HG02973 (cell line): ENCODE measurements around the gene SYAP1.
"Not testable (repeated sequence)": the region's sequence is repeated elsewhere in the genome, so short reads cannot be mapped to it uniquely, and the experiment has no call there.

Experiments
- ATAC-seq: cut with Tn5 transposase; IDR thresholded peaks from one replicate; pipeline ENCODE4 v1.9.1; 2021; ENCODE audit warnings: moderate library complexity; ENCODE audit not compliant: unreplicated experiment

SYAP1 gene

GRCh38 chrX:16722481-16722880 is 3.1 kb downstream of the SYAP1 start:
- no peak for ATAC-seq

GRCh38 chrX:16725072-16725471 is 5.7 kb downstream of the SYAP1 start:
- ATAC-seq, result no peak

- ATAC-seq, result not testable (repeated sequence)
Measured at GRCh38 chrX:16726347-16726988, 7.1 kb downstream of the SYAP1 start.

- no peak for ATAC-seq
Measured at GRCh38 chrX:16727637-16728036, 8.2 kb downstream of the SYAP1 start.

- no peak for ATAC-seq
Measured at GRCh38 chrX:16730450-16730849, 11.0 kb downstream of the SYAP1 start.

- ATAC-seq, result no peak
Measured at GRCh38 chrX:16733013-16733412, 13.6 kb downstream of the SYAP1 start.

- ATAC-seq, result no peak
Measured at GRCh38 chrX:16737024-16737423, 17.6 kb downstream of the SYAP1 start.

GRCh38 chrX:16739574-16739973 is 20.2 kb downstream of the SYAP1 start:
- ATAC-seq, result no peak

- ATAC-seq, result no peak
Measured at GRCh38 chrX:16743604-16744325, 24.4 kb downstream of the SYAP1 start.

GRCh38 chrX:16745102-16745501 is 25.7 kb downstream of the SYAP1 start:
- ATAC-seq, result no peak

- ATAC-seq, result no peak
Measured at GRCh38 chrX:16745659-16746058, 26.2 kb downstream of the SYAP1 start.

- no peak for ATAC-seq
Measured at GRCh38 chrX:16748425-16748824, 29.0 kb downstream of the SYAP1 start.

GRCh38 chrX:16750136-16750535 is 30.7 kb downstream of the SYAP1 start:
- ATAC-seq, result no peak

- no peak for ATAC-seq
Measured at GRCh38 chrX:16754019-16754418, 34.6 kb downstream of the SYAP1 start.

GRCh38 chrX:16756724-16757123 is 37.3 kb downstream of the SYAP1 start:
- ATAC-seq, result no peak

GRCh38 chrX:16761500-16761899 is 42.1 kb downstream of the SYAP1 start:
- not testable (repeated sequence) for ATAC-seq

- ATAC-seq, result no peak
Measured at GRCh38 chrX:16762579-16762978, 43.2 kb downstream of the SYAP1 start.

GRCh38 chrX:16765594-16765993 is 46.2 kb downstream of the SYAP1 start:
- ATAC-seq, result no peak

GRCh38 chrX:16770970-16771482 is 51.6 kb downstream of the SYAP1 start:
- ATAC-seq, result no peak

- no peak for ATAC-seq
Measured at GRCh38 chrX:16771483-16772398, 52.3 kb downstream of the SYAP1 start.

- no peak for ATAC-seq
Measured at GRCh38 chrX:16772460-16772859, 53.0 kb downstream of the SYAP1 start.
